Measurements from ENCODE around the gene C16orf78.

The C16orf78 gene

DNA sequence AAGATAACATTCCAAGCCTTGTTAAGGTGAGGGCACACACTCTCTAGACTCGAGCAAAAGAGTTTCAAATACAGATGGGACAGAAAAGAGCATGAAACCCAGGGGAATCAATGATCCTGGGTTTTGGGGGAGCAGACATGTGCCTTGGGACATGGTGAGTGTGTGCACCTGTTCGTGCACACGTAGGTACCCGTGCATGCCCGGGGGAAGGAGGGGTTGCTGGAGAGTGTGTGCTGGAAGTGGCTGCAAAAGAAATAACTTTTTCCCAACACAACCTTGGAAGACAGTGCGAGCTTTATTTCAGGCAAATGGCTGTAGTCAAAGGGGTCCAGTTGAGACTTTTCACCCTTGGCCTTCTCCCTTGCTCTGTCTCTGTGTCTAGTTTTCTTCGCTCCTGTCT lies 62.6 kb downstream of the C16orf78 start:
- no peak for DNase-seq

DNA sequence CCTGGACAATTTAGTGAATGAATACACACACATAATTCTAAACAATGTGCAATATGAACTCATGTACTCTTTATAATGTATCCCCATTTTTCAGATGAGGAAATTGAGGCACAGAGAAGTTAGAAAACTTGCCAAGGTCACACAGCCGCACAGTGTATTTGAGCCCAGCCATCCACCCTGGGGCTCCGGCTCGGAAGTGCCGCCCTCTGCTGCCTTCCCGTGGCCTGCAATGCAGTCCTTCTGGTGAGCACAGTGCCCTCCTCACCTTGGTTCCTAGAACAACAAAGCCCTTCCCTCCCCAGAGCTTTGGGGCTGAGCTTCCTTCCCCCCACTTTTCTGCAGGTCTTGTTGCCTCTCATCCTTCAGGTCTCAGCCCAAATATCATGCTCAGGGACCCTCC lies 63.7 kb downstream of the C16orf78 start:
- DNase-seq, result no peak

DNA sequence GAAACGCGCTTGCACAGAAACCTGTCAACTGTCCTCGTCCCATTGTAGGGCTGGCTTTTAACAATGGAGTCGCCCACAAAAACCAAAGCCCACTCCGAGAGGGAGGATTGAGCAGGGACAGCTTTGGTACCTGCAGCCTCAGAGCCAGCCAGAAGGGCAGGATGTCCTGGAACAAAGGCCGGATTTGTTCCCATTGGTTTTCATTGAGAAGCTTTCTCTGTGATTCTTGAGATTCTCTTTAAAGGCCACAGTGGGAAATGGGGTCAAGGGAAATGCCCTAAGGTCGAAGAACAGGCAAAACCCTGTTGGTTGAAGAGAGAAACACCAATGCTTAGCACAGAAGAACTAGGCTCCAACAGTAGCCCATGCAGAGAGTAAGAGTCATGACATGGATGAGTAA lies 65.4 kb downstream of the C16orf78 start:
- no peak for DNase-seq

DNA sequence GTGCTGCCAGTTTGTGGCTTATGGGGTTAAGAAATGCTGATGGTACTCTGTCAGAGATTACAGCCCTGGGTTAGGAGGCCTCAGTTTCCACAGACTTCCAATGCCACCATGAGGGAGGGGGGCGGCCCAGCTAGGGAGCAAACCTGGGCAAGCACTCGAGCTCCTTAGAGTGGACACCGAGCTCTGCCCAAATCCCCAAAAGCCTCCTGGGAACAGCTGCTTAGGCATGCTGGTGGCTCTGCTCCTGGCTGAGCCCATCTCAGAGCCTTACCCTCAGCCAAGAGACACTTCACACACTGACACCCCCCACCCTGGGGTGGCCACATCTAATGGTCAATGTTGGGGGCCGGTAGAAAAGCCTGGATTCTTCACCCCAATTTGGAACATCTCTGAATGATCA lies 66.1 kb downstream of the C16orf78 start:
- DNase-seq, result no peak

DNA sequence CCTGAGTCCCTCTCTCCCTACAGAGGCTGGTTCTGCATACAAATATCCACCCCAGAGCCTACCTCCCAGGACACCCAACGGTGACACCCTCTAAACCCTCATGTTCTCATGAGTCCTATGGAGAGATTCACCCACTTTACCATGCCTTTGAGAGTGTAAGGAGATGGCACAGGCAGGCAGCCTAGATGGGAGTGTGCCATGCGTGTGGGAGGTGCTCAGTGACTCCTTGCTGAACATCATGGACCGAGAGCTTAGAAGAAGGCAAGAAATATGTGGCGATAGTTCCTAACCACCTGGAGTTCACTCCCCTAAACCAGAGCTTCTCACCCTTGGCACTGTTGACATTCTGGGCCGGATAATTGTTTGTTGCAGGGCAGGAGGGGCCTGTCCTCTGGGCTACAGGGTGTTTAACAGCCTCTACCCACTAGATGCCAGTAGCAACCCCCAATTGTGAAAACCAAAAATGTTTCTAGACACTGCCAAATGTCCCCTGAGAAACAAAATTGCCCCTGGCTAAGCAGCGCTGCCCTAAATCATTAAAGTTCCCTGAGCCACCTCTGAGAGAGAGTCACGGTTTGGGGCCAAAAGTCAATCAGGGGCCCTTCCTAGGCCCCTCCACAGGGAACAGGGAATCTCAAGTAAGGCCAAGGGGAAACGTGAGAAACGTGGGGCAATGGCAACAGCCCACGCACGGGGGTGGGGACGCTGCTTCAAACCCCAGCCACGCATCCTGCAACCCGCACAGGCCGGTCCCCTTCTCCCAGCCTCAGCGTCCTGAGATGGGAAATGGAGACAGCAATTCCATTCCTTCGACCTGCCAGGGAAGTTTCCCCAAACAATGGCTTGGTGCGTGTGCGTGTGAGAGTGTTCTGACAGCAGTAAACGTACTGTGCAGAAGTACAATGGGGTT lies 66.8 kb downstream of the C16orf78 start:
- DNase-seq, result no peak

DNA sequence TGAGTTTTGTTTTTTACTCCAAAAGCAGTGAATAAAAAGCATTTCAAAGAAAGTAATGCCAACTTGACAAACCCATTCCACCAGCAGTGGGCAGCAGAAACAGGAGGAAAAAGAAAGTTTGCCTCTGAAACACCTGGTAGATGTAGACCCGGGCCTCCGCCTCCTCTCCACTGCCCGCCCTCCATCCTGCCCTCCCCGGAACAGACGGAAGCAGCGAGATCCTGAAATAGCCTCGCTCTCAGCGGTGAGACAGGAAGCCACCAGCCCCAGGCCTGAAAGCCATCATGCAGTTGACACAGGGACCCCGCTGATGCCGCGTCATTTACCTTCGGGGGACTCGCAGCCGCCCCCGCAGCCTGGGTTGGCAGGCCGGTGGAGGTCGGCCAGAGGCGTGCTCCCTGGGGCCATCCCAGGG lies 67.8 kb downstream of the C16orf78 start:
- peak; percentile 46 for DNase-seq

DNA sequence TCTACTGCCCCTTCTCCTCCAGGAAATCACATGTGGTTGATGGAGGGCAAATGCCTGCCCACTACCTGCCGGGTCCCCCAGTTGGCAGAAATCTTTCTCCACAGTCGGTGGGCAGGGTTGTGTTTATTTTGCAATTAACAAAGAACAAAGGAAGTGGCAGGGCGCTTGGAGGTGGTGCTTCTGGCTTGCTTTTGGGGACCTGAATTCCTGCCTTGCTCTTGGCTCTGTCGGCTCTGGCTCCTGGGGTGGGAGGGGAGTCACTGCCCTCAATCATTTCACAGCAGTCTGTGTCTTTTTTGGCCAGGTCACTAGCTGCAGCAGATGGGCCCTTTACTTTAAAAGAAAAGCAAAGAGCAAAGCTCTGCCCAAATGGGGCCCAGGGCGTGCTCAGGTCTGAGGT lies 69.2 kb downstream of the C16orf78 start:
- no peak for DNase-seq

DNA sequence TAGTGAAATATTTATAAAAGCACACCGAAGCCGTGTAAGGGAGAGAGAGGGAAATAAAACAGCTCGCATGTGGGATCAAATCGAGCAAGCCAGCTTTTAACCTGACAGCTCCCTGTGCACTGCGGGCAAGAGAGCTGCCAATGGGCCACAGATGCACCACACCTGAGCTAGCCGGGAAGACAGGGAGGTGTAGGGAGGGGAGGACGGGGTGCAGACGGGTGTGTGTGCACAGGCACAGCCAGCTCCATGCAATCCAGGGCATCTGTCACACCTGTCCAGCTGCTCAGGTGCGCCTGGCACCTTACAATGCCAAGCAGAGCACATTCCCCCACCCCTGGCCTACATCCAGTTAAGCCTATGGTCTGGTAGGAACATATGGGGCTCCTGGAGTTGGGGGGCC lies 70.0 kb downstream of the C16orf78 start:
- DNase-seq, result no peak

DNA sequence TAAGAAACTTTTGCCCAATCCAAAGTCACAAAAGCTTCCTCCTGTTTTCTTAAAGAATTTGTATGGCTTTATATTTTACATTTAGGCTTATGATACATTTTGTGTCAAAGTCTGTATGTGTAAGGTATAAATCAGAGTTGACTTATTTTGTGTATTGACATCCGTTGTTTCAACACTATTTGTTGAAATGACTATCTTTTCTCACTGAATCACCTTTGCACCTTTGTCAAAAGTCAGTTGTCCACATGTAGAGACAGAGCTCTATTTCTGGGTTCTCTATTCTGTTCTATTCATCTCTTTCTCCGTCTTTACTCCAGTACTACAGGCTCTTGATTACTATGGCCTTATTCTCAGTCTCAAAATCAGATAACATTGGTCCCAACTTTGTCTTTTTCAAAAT lies 73.2 kb downstream of the C16orf78 start:
- DNase-seq, result no peak
